Fibroblast of mammary gland (primary cell): ENCODE measurements around the gene PCOLCE2.
A peak's percentile ranks its signal among the peaks of the same experiment; 100 is the strongest.

Source experiments
- DNase-seq: peaks from one replicate; pipeline ENCODE4 v3.0.0-alpha.2; 2010; ENCODE audit warnings: low read depth
- H3K4me3 ChIP-seq: 2 replicates; pipeline ENCODE4 v1.5.1; 2011; ENCODE audit warnings: low read depth, mild to moderate bottlenecking, low read length, moderate library complexity; ENCODE audit not compliant: control insufficient read depth
- CTCF ChIP-seq: conservative IDR thresholded peaks from 2 replicates; pipeline ENCODE4 v1.5.1; 2011; ENCODE audit warnings: low read depth, low read length, inconsistent platforms; ENCODE audit not compliant: control insufficient read depth, insufficient read depth

PCOLCE2 gene

DNA sequence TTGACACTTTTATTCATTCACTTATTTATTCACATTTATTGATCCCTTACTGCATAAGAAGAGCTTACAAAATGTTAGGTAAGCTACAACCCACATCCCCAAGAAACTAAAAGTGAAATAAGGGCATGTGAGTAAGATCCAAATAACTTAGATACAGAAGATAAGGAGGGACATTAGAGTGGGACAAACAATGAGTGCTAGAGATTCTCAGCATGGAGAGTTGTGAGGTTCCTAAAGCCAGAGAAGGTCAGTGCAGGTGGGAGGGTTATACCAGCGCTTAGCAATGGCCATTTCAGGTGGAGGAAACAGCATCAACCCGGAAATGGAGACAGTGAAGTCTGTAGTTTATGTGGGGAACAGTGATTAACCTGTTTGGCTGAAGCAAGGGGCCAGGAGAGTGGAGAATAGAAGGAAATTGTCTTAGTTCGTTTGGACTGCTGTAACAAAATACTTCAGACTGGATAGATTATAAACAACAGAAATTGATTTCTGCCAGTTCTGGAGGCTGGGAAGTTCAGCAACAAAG lies 25.5 kb upstream of the PCOLCE2 start:
- TF ChIP-seq CTCF = no peak
- DNase-seq = no peak
- H3K4me3 ChIP-seq = no peak overlapping the region

GRCh38 chr3:142913432-142913831 lies 24.5 kb upstream of the PCOLCE2 start:
- DNase-seq = no peak
- no peak for TF ChIP-seq CTCF
- H3K4me3 ChIP-seq = no peak overlapping the region

DNA sequence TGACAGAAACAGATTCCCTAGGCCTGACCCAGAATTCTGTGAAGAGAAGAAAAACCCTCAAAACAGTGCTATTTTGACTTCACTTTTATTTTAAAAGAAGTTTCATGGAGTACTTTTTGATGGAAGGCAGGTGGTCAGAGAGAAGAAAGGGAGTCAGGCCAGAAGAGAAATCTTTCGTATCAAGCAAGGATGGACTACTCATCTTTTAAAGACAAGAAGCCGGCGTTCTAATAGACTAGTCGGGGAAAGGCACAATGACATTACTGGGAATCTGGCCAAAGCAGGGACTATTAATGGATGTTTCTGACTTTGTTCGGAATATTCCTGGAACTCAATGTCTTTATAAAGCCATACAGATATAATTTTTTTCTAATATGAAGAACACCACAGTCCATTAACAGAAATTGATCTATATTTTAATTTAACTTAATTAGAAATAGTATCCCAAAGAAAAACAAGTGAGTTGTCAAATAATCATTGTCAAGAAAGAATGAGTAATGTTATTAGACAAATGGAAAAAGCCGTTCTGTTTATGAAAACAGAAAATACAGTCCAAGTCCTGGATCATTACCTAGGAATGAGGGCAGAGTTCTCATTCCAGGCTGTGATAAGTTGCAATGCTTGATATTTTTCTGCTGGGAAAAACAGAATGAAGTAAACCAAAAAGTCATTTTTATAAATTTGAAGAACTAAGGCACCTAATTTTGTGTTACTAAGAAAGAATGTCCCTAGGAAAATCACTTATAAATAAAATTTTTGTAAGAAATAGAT lies 23.7 kb upstream of the PCOLCE2 start:
- DNase-seq = peak; percentile 41
- no peak overlapping the region for H3K4me3 ChIP-seq
- no peak for TF ChIP-seq CTCF

GRCh38 chr3:142910280-142910679 lies 21.4 kb upstream of the PCOLCE2 start:
- DNase-seq = no peak
- no peak for TF ChIP-seq CTCF
- H3K4me3 ChIP-seq = no peak overlapping the region

- DNase-seq = no peak
- H3K4me3 ChIP-seq = no peak overlapping the region
- no peak for TF ChIP-seq CTCF
Observed at GRCh38 chr3:142909282-142909681, 20.4 kb upstream of the PCOLCE2 start.

GRCh38 chr3:142907996-142908395 lies 19.1 kb upstream of the PCOLCE2 start:
- H3K4me3 ChIP-seq = no peak overlapping the region
- TF ChIP-seq CTCF = no peak
- no peak for DNase-seq
